ENCODE data around the gene RNF207. TPM values are rescaled to one million over a fixed set of nuclear protein-coding genes. Genes with fewer than 3 reads are reported as not detected.

Gene RNF207
- total RNA-seq, 1 experiment from 2014 or later, result 9.2 TPM

- no peak for TF ChIP-seq ZNF416 (CRISPR knock-in tag; IDR thresholded peaks at IDR 0.05)
- TF ChIP-seq, protein P1, sequence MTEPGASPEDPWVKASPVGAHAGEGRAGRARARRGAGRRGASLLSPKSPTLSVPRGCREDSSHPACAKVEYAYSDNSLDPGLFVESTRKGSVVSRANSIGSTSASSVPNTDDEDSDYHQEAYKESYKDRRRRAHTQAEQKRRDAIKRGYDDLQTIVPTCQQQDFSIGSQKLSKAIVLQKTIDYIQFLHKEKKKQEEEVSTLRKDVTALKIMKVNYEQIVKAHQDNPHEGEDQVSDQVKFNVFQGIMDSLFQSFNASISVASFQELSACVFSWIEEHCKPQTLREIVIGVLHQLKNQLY (CRISPR knock-in tag; IDR thresholded peaks at IDR 0.05), result no peak
- no peak for TF ChIP-seq TEAD1 (CRISPR knock-in tag; IDR thresholded peaks at IDR 0.05)
- Mint-ChIP-seq H3K27ac (no peak overlapping the region), H3K36me3 (no peaks in the 10 kb centered on the region), H3K27me3 (ENCODE audit: low read depth) (peaks cover 7% of the 10 kb centered on the region), H3K4me1 (peaks cover 6% of the 10 kb centered on the region), H3K4me3 (no peak overlapping the region), H3K9me3 (no peaks in the 10 kb centered on the region)
- ChIA-PET POLR2A (no interaction called here), CTCF (interaction anchor here (0.8 to 14.8 kb wide), 7 partner anchors 14 to 157 kb away, joined by 3 to 164 read pairs (median 5); no protein-coding TSS in a partner anchor)
- DNase-seq (ENCODE audit: low spot score) (no peak), ATAC-seq (no peak)
These were observed 60.7 kb downstream of the RNF207 start for GRCh38 chr1:6266641-6267040.

DNA sequence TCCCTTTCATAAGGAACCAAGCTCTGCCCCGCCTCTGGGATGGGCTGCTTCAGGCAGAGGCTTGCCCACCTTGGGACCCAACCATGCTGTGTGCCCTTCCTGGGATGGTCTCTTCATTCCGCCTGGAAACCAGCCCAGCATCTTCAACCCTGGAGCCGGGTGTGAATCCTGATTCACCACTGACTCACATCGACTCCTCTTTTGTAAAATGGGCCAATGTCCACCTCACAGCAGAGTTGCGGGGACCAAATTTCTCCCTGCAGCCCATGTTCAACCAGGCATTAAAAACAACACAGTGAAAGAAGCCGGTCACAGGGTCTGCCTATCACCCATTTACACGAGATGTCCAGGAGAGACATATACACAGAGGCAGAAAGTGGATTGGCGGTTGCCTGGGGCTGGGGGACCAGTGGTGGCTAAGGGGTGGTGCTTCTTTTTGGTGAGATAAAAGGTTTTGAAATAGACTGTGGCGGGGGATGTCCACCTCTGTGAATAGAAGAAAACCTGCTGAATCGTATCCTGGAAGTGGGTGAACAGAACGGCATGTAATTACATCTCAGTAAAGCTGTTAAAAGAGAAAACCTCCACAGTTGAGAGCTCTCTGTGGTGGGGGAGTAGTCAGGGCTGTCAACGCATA is 61.9 kb downstream of the RNF207 start:
- no peak for ATAC-seq
- no peak overlapping the region for H3K4me3 Mint-ChIP-seq
- H3K36me3 Mint-ChIP-seq, result no peaks in the 10 kb centered on the region
- no peak for DNase-seq (ENCODE audit: low spot score)
- ChIA-PET POLR2A (interaction anchor here (1.2 kb wide), 1 partner anchor 20 kb away, joined by 3 read pairs; no protein-coding TSS in a partner anchor), CTCF (interaction anchor here (0.8 to 14.8 kb wide), 27 partner anchors 8 to 213 kb away, joined by 3 to 164 read pairs (median 4); no protein-coding TSS in a partner anchor)
- H3K4me1 Mint-ChIP-seq, result peaks cover 2% of the 10 kb centered on the region
- TF ChIP-seq IRF1 (CRISPR knock-in tag; IDR thresholded peaks at IDR 0.05) (no peak), NR1H2 (CRISPR knock-in tag; IDR thresholded peaks at IDR 0.05) (no peak), JUN (CRISPR knock-in tag; IDR thresholded peaks at IDR 0.05) (no peak), ATF1 (CRISPR knock-in tag; IDR thresholded peaks at IDR 0.05) (no peak), PRRX2 (CRISPR knock-in tag; IDR thresholded peaks at IDR 0.05) (no peak), ZNF219 (CRISPR knock-in tag; IDR thresholded peaks at IDR 0.05; ENCODE audit: borderline replicate concordance) (no peak), FOXP1 (CRISPR knock-in tag; IDR thresholded peaks at IDR 0.05; ENCODE audit: borderline replicate concordance) (no peak), NFYB (CRISPR knock-in tag; conservative IDR thresholded peaks at IDR 0.05; ENCODE audit: low read depth) (no peak), CDX4 (CRISPR knock-in tag; IDR thresholded peaks at IDR 0.05; ENCODE audit: borderline replicate concordance) (no peak), ATF2 (CRISPR knock-in tag; IDR thresholded peaks at IDR 0.05; ENCODE audit: borderline replicate concordance, low read depth) (no peak)
- TF ChIP-seq, protein P2, sequence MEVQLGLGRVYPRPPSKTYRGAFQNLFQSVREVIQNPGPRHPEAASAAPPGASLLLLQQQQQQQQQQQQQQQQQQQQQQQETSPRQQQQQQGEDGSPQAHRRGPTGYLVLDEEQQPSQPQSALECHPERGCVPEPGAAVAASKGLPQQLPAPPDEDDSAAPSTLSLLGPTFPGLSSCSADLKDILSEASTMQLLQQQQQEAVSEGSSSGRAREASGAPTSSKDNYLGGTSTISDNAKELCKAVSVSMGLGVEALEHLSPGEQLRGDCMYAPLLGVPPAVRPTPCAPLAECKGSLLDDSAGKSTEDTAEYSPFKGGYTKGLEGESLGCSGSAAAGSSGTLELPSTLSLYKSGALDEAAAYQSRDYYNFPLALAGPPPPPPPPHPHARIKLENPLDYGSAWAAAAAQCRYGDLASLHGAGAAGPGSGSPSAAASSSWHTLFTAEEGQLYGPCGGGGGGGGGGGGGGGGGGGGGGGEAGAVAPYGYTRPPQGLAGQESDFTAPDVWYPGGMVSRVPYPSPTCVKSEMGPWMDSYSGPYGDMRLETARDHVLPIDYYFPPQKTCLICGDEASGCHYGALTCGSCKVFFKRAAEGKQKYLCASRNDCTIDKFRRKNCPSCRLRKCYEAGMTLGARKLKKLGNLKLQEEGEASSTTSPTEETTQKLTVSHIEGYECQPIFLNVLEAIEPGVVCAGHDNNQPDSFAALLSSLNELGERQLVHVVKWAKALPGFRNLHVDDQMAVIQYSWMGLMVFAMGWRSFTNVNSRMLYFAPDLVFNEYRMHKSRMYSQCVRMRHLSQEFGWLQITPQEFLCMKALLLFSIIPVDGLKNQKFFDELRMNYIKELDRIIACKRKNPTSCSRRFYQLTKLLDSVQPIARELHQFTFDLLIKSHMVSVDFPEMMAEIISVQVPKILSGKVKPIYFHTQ (CRISPR knock-in tag; IDR thresholded peaks at IDR 0.05), result no peak
- TF ChIP-seq, protein P3, sequence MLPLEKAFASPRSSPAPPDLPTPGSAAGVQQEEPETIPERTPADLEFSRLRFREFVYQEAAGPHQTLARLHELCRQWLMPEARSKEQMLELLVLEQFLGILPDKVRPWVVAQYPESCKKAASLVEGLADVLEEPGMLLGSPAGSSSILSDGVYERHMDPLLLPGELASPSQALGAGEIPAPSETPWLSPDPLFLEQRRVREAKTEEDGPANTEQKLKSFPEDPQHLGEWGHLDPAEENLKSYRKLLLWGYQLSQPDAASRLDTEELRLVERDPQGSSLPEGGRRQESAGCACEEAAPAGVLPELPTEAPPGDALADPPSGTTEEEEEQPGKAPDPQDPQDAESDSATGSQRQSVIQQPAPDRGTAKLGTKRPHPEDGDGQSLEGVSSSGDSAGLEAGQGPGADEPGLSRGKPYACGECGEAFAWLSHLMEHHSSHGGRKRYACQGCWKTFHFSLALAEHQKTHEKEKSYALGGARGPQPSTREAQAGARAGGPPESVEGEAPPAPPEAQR (CRISPR knock-in tag; IDR thresholded peaks at IDR 0.05), result no peak
- TF ChIP-seq, protein P4, sequence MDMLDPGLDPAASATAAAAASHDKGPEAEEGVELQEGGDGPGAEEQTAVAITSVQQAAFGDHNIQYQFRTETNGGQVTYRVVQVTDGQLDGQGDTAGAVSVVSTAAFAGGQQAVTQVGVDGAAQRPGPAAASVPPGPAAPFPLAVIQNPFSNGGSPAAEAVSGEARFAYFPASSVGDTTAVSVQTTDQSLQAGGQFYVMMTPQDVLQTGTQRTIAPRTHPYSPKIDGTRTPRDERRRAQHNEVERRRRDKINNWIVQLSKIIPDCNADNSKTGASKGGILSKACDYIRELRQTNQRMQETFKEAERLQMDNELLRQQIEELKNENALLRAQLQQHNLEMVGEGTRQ (CRISPR knock-in tag; IDR thresholded peaks at IDR 0.05), result no peak
- TF ChIP-seq, protein P5, sequence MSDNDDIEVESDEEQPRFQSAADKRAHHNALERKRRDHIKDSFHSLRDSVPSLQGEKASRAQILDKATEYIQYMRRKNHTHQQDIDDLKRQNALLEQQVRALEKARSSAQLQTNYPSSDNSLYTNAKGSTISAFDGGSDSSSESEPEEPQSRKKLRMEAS (CRISPR knock-in tag; IDR thresholded peaks at IDR 0.05), result no peak
- H3K27me3 Mint-ChIP-seq (ENCODE audit: low read depth), result no peaks in the 10 kb centered on the region
- peak overlapping the region; percentile 26; the same call in 1 of the 2 replicates for H3K27ac Mint-ChIP-seq
- H3K9me3 Mint-ChIP-seq, result no peaks in the 10 kb centered on the region

All from WTC11 (cell line).